HL-60/S4 (cell line): ENCODE results near the gene ARG2.

Source experiments
- in situ Hi-C: fragments of 300-500 bp; cut with MboI; formaldehyde crosslinking; loops from 2 replicates; pipeline ENCODE4 v1.14.3; 2022; ENCODE audit warnings: low sequenced_read_pairs

ARG2 gene

GRCh38 chr14:67680121-67680602 is 60.4 kb downstream of the ARG2 start:
- in situ Hi-C loops = no loop called here

GRCh38 chr14:67680941-67681340 is 61.2 kb downstream of the ARG2 start:
- in situ Hi-C loops = no loop called here

GRCh38 chr14:67683842-67684241 is 64.1 kb downstream of the ARG2 start:
- in situ Hi-C loops = no loop called here

GRCh38 chr14:67690011-67690410 is 70.3 kb downstream of the ARG2 start:
- in situ Hi-C loops = no loop called here

- in situ Hi-C loops = no loop called here
Measured at GRCh38 chr14:67694791-67695393, 75.2 kb downstream of the ARG2 start.

DNA sequence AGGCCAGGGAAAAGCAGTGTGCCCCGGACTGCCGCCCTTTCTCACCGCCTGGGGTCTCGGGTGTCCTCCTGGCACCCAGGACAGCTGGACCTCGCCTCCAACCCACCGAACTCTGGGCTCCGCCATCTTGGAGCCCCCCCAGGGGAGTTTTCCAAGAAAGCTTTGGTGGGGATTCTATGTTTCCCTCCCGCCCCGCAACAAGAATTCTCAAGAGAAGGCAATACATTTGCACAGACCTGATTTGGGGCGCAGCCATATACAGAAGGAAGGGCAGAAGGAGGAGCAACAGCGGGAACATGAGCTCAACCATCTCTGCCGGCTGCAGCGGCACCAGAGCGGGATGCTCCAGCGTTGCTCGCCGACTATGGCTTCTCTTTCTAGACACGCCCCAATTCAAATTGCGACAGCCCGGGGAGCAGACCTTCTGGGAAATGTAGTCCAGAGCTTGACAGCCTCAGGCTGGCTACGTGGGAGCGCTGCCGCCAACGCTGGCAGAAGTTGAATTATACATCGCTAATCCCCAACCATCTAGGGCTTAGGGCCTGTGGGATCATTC is 75.8 kb downstream of the ARG2 start, which contains the start of gene RDH11:
TSS of gene RDH11 (minus strand) at position 371 of the 556 bp plus-strand sequence. CDS start at position 310, 61 bp downstream.
- in situ Hi-C loops = no loop called here

GRCh38 chr14:67697006-67697405 is 77.3 kb downstream of the ARG2 start:
- in situ Hi-C loops = no loop called here

DNA sequence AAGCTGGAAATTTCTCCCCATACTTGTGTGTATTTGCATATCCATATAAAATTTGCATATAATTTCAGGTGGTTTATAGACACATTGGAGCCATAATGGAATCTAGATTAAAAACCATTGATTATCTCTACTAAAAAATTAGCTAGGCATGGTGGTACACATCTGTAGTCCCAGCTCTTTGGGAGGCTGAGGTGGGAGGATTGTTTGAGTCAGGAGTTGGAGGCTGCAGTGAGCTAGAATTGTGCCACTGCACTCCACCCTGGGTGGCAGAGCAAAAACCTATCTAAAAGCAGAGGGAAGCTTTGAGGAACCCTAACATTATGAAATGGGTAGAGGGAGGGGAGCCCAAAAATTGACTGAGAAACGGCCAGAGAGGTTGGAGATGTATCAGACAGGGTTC is 78.5 kb downstream of the ARG2 start:
- in situ Hi-C loops = no loop called here
